ENCODE results near the gene LGR5. TPM values are rescaled to one million over a fixed set of nuclear protein-coding genes. Genes with fewer than 3 reads are reported as not detected.

Gene LGR5
- total and polyA plus RNA-seq, 2 of the 8 experiments (the other 6 are each of a cell fraction or from before 2014, with no cell fraction given), result 0.08 to 0.19 TPM

GRCh38 chr12:71610031-71610795 is 170.6 kb downstream of the LGR5 start:
- CTCF ChIA-PET (ENCODE audit: partially characterized antibody), result no interaction called here
- no peaks in the 10 kb centered on the region for H3K23me2 ChIP-seq (ENCODE audit: low read depth, low read length)
- no peaks in the 10 kb centered on the region for H3K79me1 ChIP-seq (ENCODE audit: low read depth, low read length)
- H4K91ac ChIP-seq (replicated peaks; ENCODE audit: insufficient read length, low read length), result no peak overlapping the region
- FAIRE-seq (no peak), DNase-seq (ENCODE audit: low read depth in 1 of 2, low spot score in 2 of 2) (no peak)
- H3K18ac ChIP-seq (ENCODE audit: extremely low read depth, low read length), result no peak overlapping the region
- H3K23ac ChIP-seq (ENCODE audit: insufficient read length), result no peak overlapping the region
- H3K27me3 ChIP-seq (replicated peaks in 1 of 4; ENCODE audit: control insufficient read depth in 3 of 4, extremely low read depth in 1 of 4, insufficient read depth in 3 of 4, low read length in 3 of 4), result no peaks in the 10 kb centered on the region
- no peak overlapping the region for H3K4ac ChIP-seq (replicated peaks; ENCODE audit: insufficient read length, low read depth, low read length)
- no peak overlapping the region for H2BK20ac ChIP-seq (ENCODE audit: low read length)
- H4K5ac ChIP-seq (ENCODE audit: insufficient read length, low read depth, low read length), result no peak overlapping the region
- no peak overlapping the region for H3K27ac ChIP-seq (ENCODE audit: low read depth, low read length)
- WGBS, 2 experiments (ENCODE audit: extremely low coverage in 1 of 2, insufficient coverage in 1 of 2, insufficient read length in 1 of 2, insufficient replicate concordance in 2 of 2, low coverage in 1 of 2, low lambda C conversion rate in 2 of 2, missing lambda C conversion rate in 1 of 2), result 89% methylated on average over 6 of the region's 6 CpGs; no CpG with 5 or more reads in 1 of the 2 experiments
- H3K9me3 ChIP-seq (ENCODE audit: insufficient read depth in 2 of 2, low read depth in 1 of 2, low read length in 1 of 2), result no peaks in the 10 kb centered on the region
- no peaks in the 10 kb centered on the region for H4K20me1 ChIP-seq (replicated peaks in 1 of 2; ENCODE audit: control insufficient read depth in 1 of 2, insufficient read depth in 2 of 2, low read length in 2 of 2)
- H3K9ac ChIP-seq (replicated peaks in 1 of 4; ENCODE audit: extremely low read depth in 1 of 4, low read depth in 3 of 4, low read length in 3 of 4), result no peak overlapping the region
- no peaks in the 10 kb centered on the region for H3K79me2 ChIP-seq (ENCODE audit: control insufficient read depth in 1 of 2, insufficient read depth in 2 of 2, low read length in 2 of 2)
- H2AK5ac ChIP-seq (ENCODE audit: low read depth, low read length), result no peak overlapping the region
- H2AFZ ChIP-seq (ENCODE audit: low read length), result no peak overlapping the region
- no peak overlapping the region for H2BK12ac ChIP-seq (ENCODE audit: low read depth, low read length)
- no peak overlapping the region for H2BK120ac ChIP-seq (replicated peaks; ENCODE audit: low read depth, low read length)
- H4K8ac ChIP-seq (ENCODE audit: extremely low read depth, insufficient read depth, low read length), result no peak overlapping the region; the same call in 1 of the 2 replicates
- H3K14ac ChIP-seq (ENCODE audit: insufficient read length), result no peak overlapping the region
- no peak for TF ChIP-seq TEAD4 (IDR thresholded peaks at IDR 0.05; ENCODE audit: low read depth, low read length)
- TF ChIP-seq EGR1 (IDR thresholded peaks at IDR 0.05; ENCODE audit: borderline replicate concordance, low read depth, low read length), result no peak
- no peak for TF ChIP-seq HDAC6 (IDR thresholded peaks at IDR 0.05; ENCODE audit: low read depth, low read length)
- TF ChIP-seq KDM5A (IDR thresholded peaks at IDR 0.05; ENCODE audit: low read length), result no peak
- TF ChIP-seq SUZ12 (IDR thresholded peaks at IDR 0.05; ENCODE audit: low read length), result no peak
- TF ChIP-seq POLR2AphosphoS5 (IDR thresholded peaks at IDR 0.05; ENCODE audit: low read depth, low read length), result no peak
- TF ChIP-seq TAF7 (optimal IDR thresholded peaks at IDR 0.05; ENCODE audit: borderline replicate concordance, low read depth, low read length), result no peak
- TF ChIP-seq BRCA1 (IDR thresholded peaks at IDR 0.05; ENCODE audit: low read depth, low read length), result no peak
- TF ChIP-seq GABPA (IDR thresholded peaks at IDR 0.05; ENCODE audit: borderline replicate concordance, insufficient read depth, low read length), result no peak
- TF ChIP-seq CHD1 (IDR thresholded peaks at IDR 0.05; ENCODE audit: low read depth, low read length), result no peak
- no peak for TF ChIP-seq CEBPB (IDR thresholded peaks at IDR 0.05; ENCODE audit: low read depth, low read length)
- no peak for TF ChIP-seq MAFK (IDR thresholded peaks at IDR 0.05; ENCODE audit: low read depth, low read length)
- TF ChIP-seq BACH1 (IDR thresholded peaks at IDR 0.05; ENCODE audit: low read length), result no peak
- no peak for TF ChIP-seq CREB1 (IDR thresholded peaks at IDR 0.05)
- H3K4me2 ChIP-seq (ENCODE audit: insufficient read depth in 1 of 2, low read depth in 2 of 2, low read length in 2 of 2), result no peak overlapping the region
- no peaks in the 10 kb centered on the region for H3K4me1 ChIP-seq (replicated peaks in 1 of 4; ENCODE audit: control insufficient read depth in 3 of 4, insufficient read depth in 4 of 4, low read length in 3 of 4)
- H2BK5ac ChIP-seq (ENCODE audit: low read depth, low read length), result no peak overlapping the region
- H3K4me3 ChIP-seq (ENCODE audit: extremely low read depth in 1 of 4, insufficient read depth in 2 of 4, low read depth in 3 of 4, low read length in 4 of 4), result no peak overlapping the region
- POLR2A ChIA-PET (ENCODE audit: partially characterized antibody), result no interaction called here
- H3K36me3 ChIP-seq (ENCODE audit: control insufficient read depth in 2 of 4, insufficient read depth in 4 of 4, low read length in 3 of 4), result peaks cover 22 to 78% (median 39%) of the 10 kb centered on the region in 4 experiments
- H2BK15ac ChIP-seq (ENCODE audit: low read length), result no peak overlapping the region
- no peak overlapping the region for H3K56ac ChIP-seq (replicated peaks; ENCODE audit: insufficient read length, low read depth, low read length)
